Kidney (tissue), 19 donors: ENCODE data around the gene MUC20. TPM values are rescaled to one million over a fixed set of nuclear protein-coding genes. Genes with fewer than 3 reads are reported as not detected.
"Not testable (repeated sequence)": the region's sequence is repeated elsewhere in the genome, so short reads cannot be mapped to it uniquely, and the experiment has no call there.

Experiments
- DNase-seq, 5 donors: peaks; one replicate each; pipeline ENCODE4 v3.0.0-alpha.2; 2013 to 2020
- FAIRE-seq: peaks from 2 replicates; lab custom pipeline; 2012; peaks lifted over from hg19 to GRCh38; lab: Jason Lieb, UNC
- H3K27ac ChIP-seq, 2 donors: one replicate each; pipeline ENCODE4 v1.7.0; 2013; ENCODE audit warnings: low read depth in 2 of 2, low read length in 2 of 2, inconsistent platforms in 1 of 2
- H3K27me3 ChIP-seq: one replicate; pipeline ENCODE4 v1.7.1; 2013; ENCODE audit warnings: low read length, inconsistent platforms; ENCODE audit not compliant: control insufficient read depth, insufficient read depth
- H3K36me3 ChIP-seq, 3 donors: one replicate each; pipeline versions ENCODE4 v1.7.0 to v1.7.1; 2013; ENCODE audit warnings: low read length in 3 of 3, control low read depth in 1 of 3, inconsistent platforms in 1 of 3; ENCODE audit not compliant: insufficient read depth in 3 of 3, control insufficient read depth in 2 of 3
- H3K4me1 ChIP-seq, 3 donors: one replicate each; pipeline versions ENCODE4 v1.7.0 to v1.7.1; 2013; ENCODE audit warnings: low read length in 3 of 3, inconsistent platforms in 1 of 3, low read depth in 1 of 3; ENCODE audit not compliant: control insufficient read depth in 2 of 3, insufficient read depth in 2 of 3
- H3K4me3 ChIP-seq, 3 donors: one replicate each; pipeline versions ENCODE4 v1.7.0 to v1.8.1; 2013; ENCODE audit warnings: low read length in 3 of 3, control low read depth in 1 of 3, inconsistent platforms in 1 of 3
- H3K9ac ChIP-seq, 3 donors: one replicate each; pipeline versions ENCODE4 v1.7.0 to v1.7.1; 2013; ENCODE audit warnings: low read length in 3 of 3, control low read depth in 1 of 3, inconsistent platforms in 1 of 3
- H3K9me3 ChIP-seq, 3 donors: one replicate each; pipeline versions ENCODE4 v1.7.0 to v1.7.1; 2013; ENCODE audit warnings: low read length in 3 of 3, control low read depth in 1 of 3, inconsistent platforms in 1 of 3; ENCODE audit not compliant: control insufficient read depth in 2 of 3, insufficient read depth in 1 of 3
- intact Hi-C: fragments of 100-400 bp; cut with DNase I; formaldehyde crosslinking; loops from one replicate; pipeline ENCODE4 v1.11.1; 2022
- long read RNA-seq, 10 donors: library from polyadenylated mRNA in 1 of 10; unstranded in 1 of 10; transcript quantifications; one replicate each; pipeline ENCODE4 v2.0.0 and lab custom pipeline, GENCODE V29; 2021 to 2026
- polyA plus RNA-seq: library from polyadenylated mRNA; stranded (reverse); fragments of 350-450 nt; fragmentation: Illumina TruSeq; extraction: RNeasy Lipid Tissue Mini Kit (QIAGEN cat#74804); gene quantifications from one replicate; pipeline ENCODE4 v1.2.3, GENCODE V29; 2014; ENCODE audit warnings: low read depth, low replicate concordance; ENCODE audit not compliant: insufficient read depth
- total RNA-seq: library from RNA; stranded (reverse); fragmentation: NEBNext Ultra II Directional; extraction: Animal tissue kit (Norgen Biotek cat#: 25700); gene quantifications from one replicate; pipeline ENCODE4 v1.2.1, GENCODE V29; 2021
- donor health status: control.
- donor health status: control.
- donor health status: DM: yes; HTN: yes; CAD: no.
- donor health status: Normal renal cell carcinoma (clear cell type).

The MUC20 gene, protein sequence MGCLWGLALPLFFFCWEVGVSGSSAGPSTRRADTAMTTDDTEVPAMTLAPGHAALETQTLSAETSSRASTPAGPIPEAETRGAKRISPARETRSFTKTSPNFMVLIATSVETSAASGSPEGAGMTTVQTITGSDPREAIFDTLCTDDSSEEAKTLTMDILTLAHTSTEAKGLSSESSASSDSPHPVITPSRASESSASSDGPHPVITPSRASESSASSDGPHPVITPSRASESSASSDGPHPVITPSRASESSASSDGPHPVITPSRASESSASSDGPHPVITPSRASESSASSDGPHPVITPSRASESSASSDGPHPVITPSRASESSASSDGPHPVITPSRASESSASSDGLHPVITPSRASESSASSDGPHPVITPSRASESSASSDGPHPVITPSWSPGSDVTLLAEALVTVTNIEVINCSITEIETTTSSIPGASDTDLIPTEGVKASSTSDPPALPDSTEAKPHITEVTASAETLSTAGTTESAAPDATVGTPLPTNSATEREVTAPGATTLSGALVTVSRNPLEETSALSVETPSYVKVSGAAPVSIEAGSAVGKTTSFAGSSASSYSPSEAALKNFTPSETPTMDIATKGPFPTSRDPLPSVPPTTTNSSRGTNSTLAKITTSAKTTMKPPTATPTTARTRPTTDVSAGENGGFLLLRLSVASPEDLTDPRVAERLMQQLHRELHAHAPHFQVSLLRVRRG
- total RNA-seq (42.6 TPM), polyA plus RNA-seq (53.3 TPM)
- long read RNA-seq, donor 1, transcript MUC20-204 (3 exons, 2,842 nt): major isoform, 5 of 7 reads
- long read RNA-seq, donor 1, partial matches to known transcripts: 0 of 7 reads
- long read RNA-seq, donor 1, other reads (novel, unspliced or antisense): 0 of 7 reads
- long read RNA-seq, donor 2, partial matches to known transcripts: 0 of 3 reads
- long read RNA-seq, donor 2, other reads (novel, unspliced or antisense): 0 of 3 reads
- long read RNA-seq, donor 3, transcript MUC20-204 (3 exons, 2,842 nt): major isoform, 13 of 18 reads
- long read RNA-seq, donor 3, partial matches to known transcripts: 0 of 18 reads
- long read RNA-seq, donor 3, other reads (novel, unspliced or antisense): 0 of 18 reads
- long read RNA-seq, donor 4, transcript MUC20-204 (3 exons, 2,842 nt): major isoform, 5 of 7 reads
- long read RNA-seq, donor 4, partial matches to known transcripts: 0 of 7 reads
- long read RNA-seq, donor 4, other reads (novel, unspliced or antisense): 0 of 7 reads
- long read RNA-seq, donor 5: 0 reads
- long read RNA-seq, donor 6, partial matches to known transcripts: 0 of 4 reads
- long read RNA-seq, donor 6, other reads (novel, unspliced or antisense): 0 of 4 reads
- long read RNA-seq, donor 7, transcript MUC20-204 (3 exons, 2,842 nt): major isoform, 8 of 15 reads
- long read RNA-seq, donor 7, partial matches to known transcripts: 0 of 15 reads
- long read RNA-seq, donor 7, other reads (novel, unspliced or antisense): 6 of 15 reads
- long read RNA-seq, donor 8, partial matches to known transcripts: 0 of 5 reads
- long read RNA-seq, donor 8, other reads (novel, unspliced or antisense): 0 of 5 reads
- long read RNA-seq, donor 9, partial matches to known transcripts: 0 of 2 reads
- long read RNA-seq, donor 9, other reads (novel, unspliced or antisense): 0 of 2 reads
- long read RNA-seq, donor 10, partial matches to known transcripts: 0 of 7 reads
- long read RNA-seq, donor 10, other reads (novel, unspliced or antisense): 0 of 7 reads

DNA sequence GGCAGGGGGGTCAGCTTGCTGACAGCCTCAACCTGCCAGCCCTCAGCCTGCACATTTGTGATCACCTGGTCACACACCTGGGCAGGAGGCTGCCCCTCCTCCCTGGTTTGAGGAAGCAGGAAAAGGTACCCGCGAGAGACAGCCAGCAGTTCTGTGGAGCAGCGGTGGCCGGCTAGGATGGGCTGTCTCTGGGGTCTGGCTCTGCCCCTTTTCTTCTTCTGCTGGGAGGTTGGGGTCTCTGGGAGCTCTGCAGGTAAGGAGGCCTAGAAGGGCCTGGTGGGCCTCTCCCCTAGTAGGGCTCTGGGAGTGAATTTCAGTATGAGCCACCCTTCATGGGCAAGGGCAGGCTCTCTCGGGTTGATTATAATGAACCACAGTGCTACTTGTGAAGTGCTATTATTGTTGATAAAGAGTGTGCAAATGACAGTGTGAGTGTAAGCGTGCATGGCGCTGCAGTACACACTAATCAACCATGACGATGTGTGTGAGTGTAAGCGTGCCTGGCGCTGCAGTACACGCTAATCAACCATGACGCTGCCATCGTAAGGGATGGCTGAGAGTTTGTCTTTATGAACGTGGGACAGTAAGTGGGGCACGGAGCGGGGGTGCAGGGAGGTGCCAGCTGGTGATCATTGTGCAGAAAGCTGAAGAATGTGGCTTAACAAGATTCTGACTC lies at the start of gene MUC20:
TSS of gene MUC20 (plus strand) at position 148 of the 676 bp plus-strand sequence. CDS start at position 178, 30 bp downstream.
- DNase-seq: peak; percentile 57 to 88 (median 71)
- H3K4me1 ChIP-seq, H3K9me3 ChIP-seq, FAIRE-seq, H3K27me3 ChIP-seq, intact Hi-C loops, H3K36me3 ChIP-seq: not testable (repeated sequence)
- H3K27ac ChIP-seq: peak within 1 kb of the TSS in 1 of 2 donors; percentile 63
- H3K4me3 ChIP-seq: peak within 1 kb of the TSS in 2 of 3 donors; percentile 11 to 29
- H3K9ac ChIP-seq: peak within 1 kb of the TSS in 1 of 3 donors; percentile 34

DNA sequence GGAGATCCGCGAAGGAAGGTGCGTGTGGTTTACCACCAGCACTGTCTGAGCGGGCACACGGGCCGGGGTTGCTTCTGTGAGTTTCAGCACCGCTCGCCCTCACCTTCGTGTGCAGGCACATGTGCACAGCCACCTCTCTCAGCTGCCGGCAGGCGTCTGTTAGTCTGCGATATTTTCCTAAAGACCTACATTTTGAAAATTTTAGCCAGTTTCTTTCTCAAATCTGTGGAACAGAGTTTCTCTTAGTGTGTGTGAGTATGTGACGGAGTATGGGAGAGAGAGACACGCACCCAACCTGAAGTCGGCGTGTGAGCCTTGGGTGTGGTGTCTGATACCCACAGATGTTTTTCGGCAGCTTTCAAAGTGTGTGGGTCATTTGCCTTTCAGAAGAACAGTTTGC lies 49.5 kb upstream of the MUC20 start:
- FAIRE-seq, H3K4me1 ChIP-seq, H3K9ac ChIP-seq, H3K27ac ChIP-seq, H3K9me3 ChIP-seq, intact Hi-C loops, H3K27me3 ChIP-seq, DNase-seq, H3K4me3 ChIP-seq: not testable (repeated sequence)
- H3K36me3 ChIP-seq: peaks cover 0 to 27% (median 4%) of the 10 kb centered on the region in 3 donors

DNA sequence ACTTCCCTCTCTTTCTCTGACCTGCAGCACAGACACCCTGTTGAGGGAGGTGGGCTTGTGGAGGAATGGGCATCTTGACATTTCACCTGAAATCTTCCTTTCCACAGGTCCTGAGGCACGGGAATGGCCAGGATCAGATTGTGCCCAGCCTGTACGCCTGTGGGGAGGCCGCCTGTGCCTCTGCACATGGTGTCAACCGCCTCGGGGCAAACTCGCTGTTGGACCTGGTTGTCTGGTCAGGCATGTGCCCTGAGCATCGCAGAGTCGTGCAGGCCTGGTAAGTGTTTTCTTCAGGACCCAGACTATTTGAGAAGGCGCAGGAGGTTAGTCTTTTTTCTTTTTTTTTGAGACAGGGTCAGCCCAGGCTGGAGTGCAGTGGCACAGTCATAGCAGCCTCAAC lies 47.1 kb upstream of the MUC20 start:
- peaks cover 0 to 36% (median 4%) of the 10 kb centered on the region in 3 donors for H3K36me3 ChIP-seq
- FAIRE-seq, H3K27ac ChIP-seq: not testable (repeated sequence)

DNA sequence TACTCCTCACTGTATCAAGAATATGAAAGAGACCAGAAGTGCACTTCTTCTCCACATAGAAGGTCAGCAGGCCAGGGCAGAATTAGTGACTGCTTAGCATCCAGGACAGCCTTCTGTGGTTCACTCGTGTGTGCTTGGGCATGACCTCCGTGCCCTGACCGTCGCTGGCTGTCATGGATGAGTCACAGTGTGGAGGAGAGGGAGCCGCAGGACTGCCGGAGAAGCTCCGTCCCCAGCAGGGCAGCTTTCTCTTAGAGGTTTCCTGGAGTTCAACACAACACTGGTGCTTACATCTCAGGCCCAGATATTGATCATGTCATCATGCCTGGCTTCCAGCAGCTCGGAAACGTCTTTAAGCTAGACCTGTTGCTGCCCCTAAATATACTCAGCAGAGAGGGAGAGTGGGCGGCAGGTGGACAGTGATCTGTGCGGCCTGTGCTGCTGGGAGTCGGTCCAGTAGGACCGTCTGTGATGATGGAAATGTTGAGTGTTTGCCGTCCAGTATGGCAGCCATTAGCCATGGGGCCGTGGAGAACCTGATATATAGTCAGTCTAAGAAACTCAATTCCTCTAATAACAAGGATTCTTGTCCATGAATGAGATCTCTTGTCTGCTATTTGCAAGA lies 42.3 kb upstream of the MUC20 start:
- FAIRE-seq, H3K4me1 ChIP-seq, H3K27ac ChIP-seq, H3K9ac ChIP-seq, intact Hi-C loops, H3K27me3 ChIP-seq, H3K9me3 ChIP-seq, H3K4me3 ChIP-seq: not testable (repeated sequence)
- peaks cover 0 to 38% (median 4%) of the 10 kb centered on the region in 3 donors for H3K36me3 ChIP-seq
- DNase-seq: peak in 1 of 5 donors; percentile 49

More for the DNA sequence above, 47.1 kb upstream of the MUC20 start:
- intact Hi-C loops, H3K9ac ChIP-seq, DNase-seq, H3K9me3 ChIP-seq, H3K27me3 ChIP-seq, H3K4me3 ChIP-seq, H3K4me1 ChIP-seq: not testable (repeated sequence)

DNA sequence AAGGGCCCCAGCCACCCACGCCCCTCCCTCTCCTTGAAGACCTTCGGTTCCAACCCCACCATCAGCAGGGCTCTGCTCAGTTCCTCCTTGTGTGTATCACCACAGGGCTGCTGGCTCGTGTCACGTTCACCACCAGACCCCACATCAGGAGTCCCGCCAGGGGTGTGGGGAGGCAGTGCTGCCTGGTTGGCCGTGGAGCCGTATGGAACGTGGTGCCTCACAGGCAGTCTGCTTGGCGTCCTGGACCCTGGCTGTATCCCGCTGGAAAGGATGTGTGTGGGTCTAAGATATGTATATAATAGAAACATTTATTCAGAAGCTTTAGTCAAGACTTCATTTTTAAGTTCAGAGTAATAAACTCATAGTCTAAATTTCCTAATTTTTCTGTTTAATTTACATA lies 40.1 kb upstream of the MUC20 start:
- DNase-seq: peak in 1 of 5 donors; percentile 62
- H3K4me1 ChIP-seq, FAIRE-seq, H3K9me3 ChIP-seq, intact Hi-C loops, H3K27me3 ChIP-seq, H3K27ac ChIP-seq, H3K9ac ChIP-seq, H3K4me3 ChIP-seq: not testable (repeated sequence)
- H3K36me3 ChIP-seq: peaks cover 0 to 34% (median 6%) of the 10 kb centered on the region in 3 donors

DNA sequence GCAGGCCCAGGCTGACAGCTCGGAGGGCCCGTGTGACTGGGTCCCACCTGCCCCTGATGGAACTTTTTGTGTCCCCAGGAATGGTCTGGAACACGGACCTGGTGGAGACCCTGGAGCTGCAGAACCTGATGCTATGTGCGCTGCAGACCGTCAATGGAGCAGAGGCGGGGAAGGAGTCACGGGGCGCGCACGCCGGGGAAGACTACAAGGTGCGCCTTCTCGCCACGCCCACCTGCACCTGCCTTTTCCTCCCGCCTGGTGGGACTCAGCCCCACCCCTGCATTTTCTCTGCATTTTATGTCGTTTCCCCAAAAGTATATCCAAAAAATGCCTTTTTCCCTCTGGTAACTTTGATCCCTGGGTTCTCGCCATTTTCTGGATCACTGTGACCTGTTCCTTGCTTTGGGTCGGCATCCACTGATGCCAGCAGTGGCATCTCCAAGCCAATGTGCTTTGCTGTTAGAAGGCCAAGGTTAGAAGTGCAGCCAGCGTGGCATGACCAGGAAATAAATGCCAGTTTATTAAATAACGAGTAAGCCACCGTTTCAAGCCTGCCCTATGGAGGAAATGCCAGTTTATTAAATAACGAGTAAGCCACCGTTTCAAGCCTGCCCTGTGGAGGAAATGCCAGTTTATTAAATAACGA lies 39.2 kb upstream of the MUC20 start:
- DNase-seq, H3K9me3 ChIP-seq, H3K27me3 ChIP-seq, H3K27ac ChIP-seq, H3K4me1 ChIP-seq, H3K9ac ChIP-seq, intact Hi-C loops, H3K4me3 ChIP-seq, FAIRE-seq: not testable (repeated sequence)
- H3K36me3 ChIP-seq: peaks cover 0 to 39% (median 6%) of the 10 kb centered on the region in 3 donors
